ENCODE data around the gene LIPK. TPM values are rescaled to one million over a fixed set of nuclear protein-coding genes. Genes with fewer than 3 reads are reported as not detected.

The LIPK gene
- polyA plus RNA-seq, 6 donors from 2014 or later = not detected

Other genes with a start within 250 kb of the LIPK start
- 1 to 10 TPM; 4.1 to 7.3 (median 5.0) TPM for gene RNLS, start 122.9 kb upstream of the LIPK start, polyA plus RNA-seq (ENCODE audit: low read depth in 6 of 6)
- under 1 TPM in 2 of 6 donors, not detected in 4; 0.17 to 0.51 TPM for gene LIPJ, start 119.5 kb upstream of the LIPK start, polyA plus RNA-seq (ENCODE audit: low read depth in 6 of 6)
- gene LIPF, start 41.8 kb upstream of the LIPK start, polyA plus RNA-seq (ENCODE audit: low read depth in 6 of 6) = not detected
- gene LIPN, start 53.8 kb downstream of the LIPK start, polyA plus RNA-seq (ENCODE audit: low read depth in 6 of 6) = under 1 TPM in 2 of 6 donors, not detected in 4; 0.30 to 0.50 TPM
- gene LIPM, start 96.5 kb downstream of the LIPK start, polyA plus RNA-seq (ENCODE audit: low read depth in 6 of 6) = not detected
- not detected for gene ANKRD22, start 145.6 kb downstream of the LIPK start, polyA plus RNA-seq (ENCODE audit: low read depth in 6 of 6)
- 1 to 10 TPM; 3.4 to 7.6 (median 5.0) TPM for gene STAMBPL1, start 174.0 kb downstream of the LIPK start, polyA plus RNA-seq (ENCODE audit: low read depth in 6 of 6)
- 1 to 10 TPM in 1 of 6 donors, under 1 TPM in 3, not detected in 2; 0.44 to 1.4 (median 0.62) TPM for gene ACTA2, start 246.5 kb downstream of the LIPK start, polyA plus RNA-seq (ENCODE audit: low read depth in 6 of 6)

Measured in naive B cell (primary cell).